Stimulated activated CD8-positive, alpha-beta memory T cell treated with anti-CD3 and anti-CD28 coated beads, Interleukin-7, amount 100 ng/mL, for 1 hour (primary cell): Measurements from ENCODE around the gene KIF13A.
"Not testable (repeated sequence)": the region's sequence is repeated elsewhere in the genome, so short reads cannot be mapped to it uniquely, and the experiment has no call there.

Experiments used
- DNase-seq, 2 donors: peaks; one replicate each; pipeline ENCODE4 v3.0.0-alpha.2; 2020; ENCODE audit warnings: low read depth in 2 of 2

The KIF13A gene

DNA sequence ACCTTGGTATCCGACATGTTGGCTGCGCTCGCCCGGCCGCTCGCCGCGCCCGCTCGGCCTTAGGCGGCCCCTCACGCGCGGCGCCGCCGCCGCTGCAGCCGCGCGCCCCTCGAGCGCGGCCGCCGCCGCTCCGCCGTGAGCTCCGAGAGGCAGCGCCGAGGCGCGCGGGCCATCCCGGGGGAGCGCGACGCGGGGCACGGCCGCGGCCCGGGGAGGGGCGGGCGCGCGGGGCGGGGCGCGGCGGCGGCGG is at the start of gene KIF13A:
TSS of gene KIF13A (minus strand) at position 189 of the 250 bp plus-strand sequence. CDS start at position 17, 172 bp downstream.
- DNase-seq, result no peak

DNA sequence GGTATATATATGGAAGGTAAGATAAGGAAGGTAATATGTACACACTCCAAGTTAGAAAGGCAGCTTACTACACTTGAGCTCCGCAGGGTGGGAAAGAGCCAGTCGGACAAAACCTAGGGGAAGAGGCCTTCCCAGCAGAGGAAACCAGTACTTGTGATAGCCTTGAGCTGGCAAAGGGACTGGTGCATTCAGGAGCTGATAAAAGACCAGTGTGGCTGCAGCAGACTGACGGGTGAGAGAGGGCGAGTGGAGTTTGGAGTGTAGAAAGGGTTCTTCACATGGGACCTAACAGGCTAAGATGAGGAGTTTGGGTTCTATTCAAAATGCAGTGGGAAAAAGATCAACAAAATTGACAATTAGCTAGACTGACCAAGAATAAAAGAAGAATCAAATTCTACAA is 49.3 kb upstream of the KIF13A start:
- DNase-seq, result no peak

DNA sequence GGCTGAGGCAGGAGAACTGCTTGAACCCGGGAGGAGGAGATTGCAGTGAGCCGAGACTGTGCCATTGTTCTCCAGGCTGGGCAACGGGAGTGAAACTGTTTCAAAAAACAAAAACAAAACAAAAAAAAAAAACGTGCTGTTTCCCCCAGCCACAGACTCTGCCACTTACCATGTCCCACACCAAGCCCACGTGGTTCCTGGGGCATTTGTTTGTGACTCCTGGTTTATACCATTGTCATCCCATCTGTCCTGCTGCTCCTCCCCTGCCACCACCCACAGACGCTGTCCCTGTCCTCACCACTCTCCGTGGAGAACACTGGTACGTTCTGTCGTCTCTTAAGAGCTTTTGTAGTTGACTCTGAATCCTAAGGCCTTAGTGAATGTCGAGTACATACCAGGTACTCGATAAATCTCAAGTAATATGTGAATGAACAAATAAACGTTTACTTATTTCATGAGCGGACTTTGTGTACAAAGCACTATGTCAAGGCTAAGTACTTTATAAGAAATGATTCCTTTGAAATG is 48.0 kb upstream of the KIF13A start:
- DNase-seq, result no peak

DNA sequence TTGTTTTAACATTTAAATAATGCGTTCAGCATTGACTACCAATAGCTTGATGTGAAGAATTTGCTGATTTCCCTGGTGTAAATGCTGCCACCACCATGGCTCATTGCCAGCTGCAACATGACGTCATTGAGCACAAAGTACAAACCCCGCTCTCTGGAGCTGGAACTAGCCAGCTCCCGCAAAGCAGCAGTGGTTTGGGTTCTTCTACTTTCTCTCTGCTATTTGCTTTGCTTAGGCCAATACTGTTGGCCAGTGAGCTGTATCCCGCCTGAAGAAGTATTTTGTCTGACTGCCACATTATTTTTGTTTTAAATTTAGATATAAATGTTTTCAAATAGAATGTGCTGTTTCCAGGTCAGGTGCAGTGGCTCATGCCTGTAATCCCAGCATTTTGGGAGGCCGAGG is 47.4 kb upstream of the KIF13A start:
- no peak for DNase-seq

DNA sequence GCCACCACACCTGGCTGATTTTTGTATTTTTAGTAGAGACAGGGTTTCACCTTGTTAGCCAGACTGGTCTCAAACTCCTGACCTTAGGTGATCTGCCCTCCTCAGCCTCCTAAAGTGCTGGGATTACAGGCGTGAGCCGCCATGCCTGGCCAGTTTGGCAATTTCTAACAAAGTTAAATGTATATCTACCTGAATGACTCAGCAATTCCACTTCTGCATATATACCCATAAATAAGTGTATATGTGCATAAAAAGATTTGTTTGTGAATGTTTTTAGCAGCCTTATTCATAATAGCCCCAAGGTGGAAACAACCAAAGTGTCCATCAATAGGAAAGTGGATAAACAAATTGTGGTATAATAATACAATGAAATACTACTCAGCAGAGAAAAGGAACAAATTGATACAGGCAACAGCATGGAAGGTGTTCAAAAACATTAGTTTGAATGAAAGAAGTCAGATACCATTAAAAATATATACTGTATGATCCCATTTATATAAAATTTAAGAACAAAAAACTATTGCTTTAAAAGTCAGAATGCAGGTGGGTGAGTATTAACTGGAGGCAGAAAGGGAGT is 44.3 kb upstream of the KIF13A start:
- DNase-seq, result no peak

DNA sequence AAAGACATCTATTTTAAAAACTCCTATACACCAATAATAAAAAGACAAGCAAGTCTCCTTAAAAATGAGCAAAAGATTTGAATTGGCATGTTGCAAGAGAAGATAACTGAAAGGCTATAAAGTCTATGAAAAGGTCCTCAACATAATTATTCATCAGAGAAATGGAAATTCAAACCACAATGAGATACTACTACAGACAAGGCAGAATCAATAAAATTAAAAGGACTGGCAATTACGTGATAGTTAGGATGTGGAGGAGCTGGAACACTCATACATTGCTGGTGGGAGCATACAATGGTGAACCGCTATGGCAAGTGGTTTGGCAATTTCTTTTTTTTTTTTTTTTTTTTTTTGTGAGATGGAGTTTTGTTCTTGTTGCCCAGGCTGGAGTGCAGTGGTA is 43.8 kb upstream of the KIF13A start:
- no peak for DNase-seq

DNA sequence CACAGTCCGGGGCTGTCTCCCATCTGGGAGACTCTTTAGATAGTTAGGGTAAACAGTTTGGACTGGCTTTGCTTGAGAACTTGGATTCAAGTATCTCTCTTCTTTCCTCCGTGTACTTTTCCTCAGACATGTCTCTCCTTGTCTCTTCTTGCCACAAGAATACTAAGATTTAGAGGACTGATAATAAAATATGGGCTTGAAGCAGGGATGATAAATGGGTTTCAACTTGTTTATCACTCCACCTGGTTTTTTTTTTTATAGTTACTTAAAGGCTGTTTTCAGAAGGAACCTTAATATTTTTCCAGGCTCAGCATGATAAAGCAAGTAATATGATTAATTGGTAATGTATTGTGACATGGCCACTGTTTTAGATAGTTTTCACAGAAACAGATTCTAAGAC is 40.9 kb upstream of the KIF13A start:
- no peak for DNase-seq

DNA sequence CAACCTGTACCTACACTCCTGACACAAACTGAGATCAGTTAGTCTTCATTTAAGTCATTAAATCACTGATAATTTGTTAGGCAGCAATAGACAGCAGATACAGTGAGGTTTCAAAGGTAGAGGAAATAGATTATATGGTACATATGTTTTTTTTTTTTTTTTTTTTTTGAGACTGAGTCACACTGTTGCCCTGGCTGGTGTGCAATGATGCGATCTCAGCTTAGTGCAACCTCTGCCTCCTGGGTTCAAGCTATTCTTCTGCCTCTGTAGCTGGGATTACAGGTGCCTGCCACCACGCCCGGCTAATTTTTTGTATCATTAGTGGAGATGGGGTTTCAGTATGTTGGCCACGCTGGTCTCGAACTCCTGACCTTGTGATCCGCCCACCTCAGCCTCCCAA is 38.2 kb upstream of the KIF13A start:
- DNase-seq, result no peak

DNA sequence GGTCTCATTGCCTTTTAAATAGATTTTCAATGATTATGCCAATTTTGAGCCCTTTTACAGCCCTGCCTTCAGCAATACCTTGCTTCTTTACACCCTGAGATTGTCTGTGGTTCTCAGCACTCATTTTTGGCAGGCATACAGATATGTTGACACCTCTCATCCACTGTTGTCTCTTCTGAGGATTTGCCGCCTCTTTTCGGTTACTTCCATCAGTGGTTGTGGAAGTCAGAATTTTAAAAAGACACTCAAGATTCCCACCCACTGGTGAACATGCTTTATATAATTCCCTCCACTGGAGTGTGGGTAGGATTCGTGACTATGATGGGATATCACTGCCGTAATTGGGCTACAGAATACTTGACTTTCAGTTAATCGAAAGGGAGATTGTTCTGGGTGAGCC is 37.4 kb upstream of the KIF13A start:
- no peak for DNase-seq

DNA sequence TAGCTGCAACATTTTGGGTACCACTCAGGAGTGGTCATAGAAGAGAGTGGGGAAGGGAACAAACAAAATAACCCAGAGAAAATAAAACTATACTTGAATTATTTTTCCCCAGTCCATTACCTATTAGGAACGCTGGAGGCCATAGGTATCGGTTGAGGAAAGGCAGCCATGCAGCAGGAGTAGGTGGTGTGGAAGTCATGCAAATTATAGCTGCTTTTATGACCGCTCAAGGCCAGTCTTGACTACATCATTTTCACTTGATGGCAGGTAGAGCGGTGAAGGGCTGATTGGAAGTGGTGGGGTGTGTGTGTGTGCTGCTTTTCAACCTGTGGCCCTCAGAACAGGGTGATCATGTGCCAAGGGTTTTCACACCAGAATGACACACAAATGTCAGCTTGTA is 36.5 kb upstream of the KIF13A start:
- no peak for DNase-seq

DNA sequence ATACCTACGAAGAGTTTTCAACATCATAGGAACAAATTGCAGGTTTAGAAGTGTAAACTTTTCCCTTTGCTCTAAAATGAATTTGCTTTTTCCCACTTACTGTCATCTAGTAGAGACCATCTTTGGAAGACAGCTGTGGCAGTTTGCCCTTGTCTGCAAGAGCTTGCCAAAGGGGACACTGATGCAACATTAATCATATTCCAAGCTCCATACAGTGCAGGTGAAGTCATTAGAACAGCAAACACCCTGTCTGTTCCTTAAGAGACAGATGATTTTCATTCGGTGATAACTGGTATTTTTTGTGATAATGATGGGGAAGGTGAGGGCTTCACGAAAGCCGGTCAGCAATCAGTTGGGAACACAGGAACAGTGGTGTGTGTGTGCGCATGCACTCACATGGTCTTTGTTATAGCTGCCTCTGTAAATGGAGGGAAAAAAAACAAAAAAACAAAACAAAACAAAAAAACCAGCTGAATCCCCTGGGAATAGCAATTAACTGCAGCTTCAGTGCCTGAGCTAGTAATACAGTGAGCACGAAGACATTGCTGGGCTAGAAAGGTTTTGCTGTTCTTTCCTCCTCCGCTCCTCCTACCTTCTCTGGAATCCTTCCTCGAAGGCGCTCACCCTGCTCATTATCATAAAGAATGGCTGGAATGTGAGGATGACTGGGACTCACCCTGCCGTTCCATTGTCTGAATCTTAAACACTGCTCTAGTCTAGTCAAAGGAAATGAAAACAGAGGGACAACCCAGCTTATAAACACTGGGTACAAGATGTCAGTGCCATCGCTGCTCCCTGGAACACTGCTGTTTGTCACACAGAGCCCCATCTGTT is 35.2 kb upstream of the KIF13A start:
- no peak for DNase-seq

DNA sequence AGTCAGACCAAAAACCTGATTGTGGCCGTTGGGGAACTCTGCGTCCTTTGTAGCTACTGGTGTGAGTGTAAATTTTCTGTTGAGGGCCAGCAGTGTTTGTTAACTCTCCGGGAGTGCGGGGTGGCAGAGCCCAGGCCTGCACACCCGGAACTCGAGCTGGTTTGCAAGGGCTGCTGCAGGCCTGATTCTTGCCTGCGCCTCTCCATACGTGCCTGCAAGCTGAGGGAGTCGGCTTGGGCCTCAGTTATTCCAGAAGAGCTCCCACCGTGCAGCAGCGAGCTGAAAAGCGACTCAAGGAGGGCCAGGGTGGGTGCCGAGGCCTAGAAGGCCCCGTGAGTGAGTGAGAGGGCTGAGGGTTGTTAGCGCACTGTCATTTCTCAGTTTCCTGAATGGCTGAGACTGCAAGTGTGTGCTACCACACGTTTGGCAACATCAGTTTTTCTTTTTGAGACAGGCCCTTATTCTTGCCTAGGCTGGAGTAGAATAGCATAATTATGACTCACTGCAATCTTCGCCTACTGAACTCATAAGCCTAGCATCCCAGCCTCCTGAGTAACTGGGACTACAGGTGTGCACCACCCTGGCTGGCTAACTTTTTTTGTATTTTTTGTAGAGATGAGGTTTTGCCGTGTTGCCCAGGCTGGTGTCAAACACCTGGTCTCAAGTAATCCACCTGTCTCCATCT is 33.9 kb upstream of the KIF13A start:
- DNase-seq, result no peak

DNA sequence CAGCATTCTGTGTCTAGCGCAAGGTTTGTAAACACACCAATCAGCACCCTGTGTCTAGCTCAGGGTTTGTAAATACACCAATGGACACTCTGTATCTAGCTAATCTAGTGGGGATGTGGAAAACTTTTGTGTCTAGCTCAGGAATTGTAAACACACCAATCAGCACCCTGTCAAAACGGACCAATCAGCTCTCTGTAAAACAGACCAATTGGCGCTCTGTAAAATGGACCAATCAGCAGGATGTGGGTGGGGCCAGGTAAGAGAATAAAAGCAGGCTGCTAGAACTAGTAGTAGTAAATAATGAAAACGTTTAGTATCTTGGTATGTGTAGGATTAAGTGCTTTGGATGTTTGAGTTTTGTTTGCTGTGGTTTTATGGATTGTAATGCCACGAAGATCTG is 33.1 kb upstream of the KIF13A start:
- not testable (repeated sequence) for DNase-seq

DNA sequence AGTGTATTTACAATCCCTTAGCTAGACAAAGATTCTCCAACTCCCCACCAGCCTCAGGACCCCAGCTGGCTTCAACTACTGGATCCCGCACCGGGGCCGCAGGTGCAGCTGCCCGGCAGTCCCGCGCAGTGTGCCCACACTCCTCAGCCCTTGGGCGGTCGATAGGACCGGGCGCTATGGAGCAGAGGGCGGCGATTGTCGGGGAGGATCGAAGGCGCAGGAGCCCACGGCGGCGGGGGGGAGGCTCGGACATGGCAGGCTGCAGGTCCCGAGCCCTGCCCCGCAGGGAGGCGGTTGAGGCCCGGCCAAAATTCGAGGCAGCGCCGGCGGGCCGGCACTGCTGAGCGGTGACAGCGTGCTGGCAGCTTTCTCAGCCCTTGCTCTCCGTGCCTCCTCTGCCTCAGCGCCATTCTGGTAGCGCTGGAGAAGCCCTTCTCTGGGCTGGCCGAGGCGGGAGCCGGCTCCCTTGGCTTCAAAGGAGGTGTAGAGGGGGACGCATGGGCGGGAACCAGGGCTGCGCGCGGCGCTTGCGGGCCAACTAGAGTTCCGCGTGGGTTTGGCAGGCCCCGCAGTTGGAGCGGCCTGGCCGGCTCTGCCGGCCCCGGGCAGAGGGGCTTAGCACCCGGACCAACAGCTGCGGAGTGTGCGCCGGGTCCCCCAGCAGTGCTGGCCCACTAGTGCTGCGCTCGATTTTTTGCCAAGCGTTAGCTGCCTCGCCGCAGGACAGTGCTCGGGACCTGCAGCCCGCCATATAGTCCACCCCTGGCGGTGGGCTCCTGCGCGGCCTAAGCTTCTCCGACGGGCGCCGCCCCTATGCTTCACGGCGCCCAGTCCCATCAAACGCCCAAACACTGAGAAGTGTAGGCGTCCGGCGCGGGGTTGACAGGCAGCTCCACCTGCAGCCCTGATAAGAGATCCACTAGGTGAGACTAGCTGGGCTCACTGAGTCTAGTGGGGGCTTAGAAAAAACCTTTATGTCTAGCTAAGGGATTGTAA is 32.4 kb upstream of the KIF13A start:
- DNase-seq, result no peak

DNA sequence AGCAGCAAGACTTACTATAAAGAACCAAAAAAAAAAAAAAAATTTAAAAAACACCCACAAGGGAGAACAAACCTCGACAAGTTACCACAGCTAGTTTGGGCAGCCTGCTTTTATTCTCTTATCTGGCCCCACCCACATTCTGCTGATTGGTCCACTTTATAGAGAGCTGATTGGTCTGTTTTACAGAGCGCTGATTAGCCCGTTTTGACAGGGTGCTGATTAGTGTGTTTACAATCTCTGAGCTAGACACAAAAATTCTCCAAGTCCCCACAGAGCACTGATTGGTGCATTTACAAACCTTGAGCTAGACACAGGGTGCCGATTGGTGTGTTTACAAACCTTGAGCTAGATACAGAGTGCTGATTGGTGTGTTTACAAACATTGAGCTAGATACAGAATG is 31.7 kb upstream of the KIF13A start:
- DNase-seq, result not testable (repeated sequence)

DNA sequence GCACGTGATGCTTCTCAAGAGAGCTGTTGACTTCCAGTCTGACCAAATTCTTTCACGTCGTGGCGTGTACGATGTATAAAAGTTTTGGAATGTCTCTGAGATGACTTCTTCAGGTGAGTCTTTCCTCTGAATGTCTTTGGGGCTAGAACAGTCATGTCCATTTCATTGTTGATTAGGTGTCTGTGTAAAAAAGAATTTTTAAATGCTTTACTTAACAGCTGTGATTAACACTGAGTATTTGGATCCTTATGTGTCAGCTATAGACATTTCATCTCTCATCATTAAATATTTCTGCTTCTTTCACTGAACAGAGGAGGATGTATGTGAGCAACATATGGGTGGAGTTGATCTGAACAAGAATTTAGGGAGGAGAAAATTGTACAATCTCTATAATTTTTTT is 29.3 kb upstream of the KIF13A start:
- DNase-seq, result no peak

DNA sequence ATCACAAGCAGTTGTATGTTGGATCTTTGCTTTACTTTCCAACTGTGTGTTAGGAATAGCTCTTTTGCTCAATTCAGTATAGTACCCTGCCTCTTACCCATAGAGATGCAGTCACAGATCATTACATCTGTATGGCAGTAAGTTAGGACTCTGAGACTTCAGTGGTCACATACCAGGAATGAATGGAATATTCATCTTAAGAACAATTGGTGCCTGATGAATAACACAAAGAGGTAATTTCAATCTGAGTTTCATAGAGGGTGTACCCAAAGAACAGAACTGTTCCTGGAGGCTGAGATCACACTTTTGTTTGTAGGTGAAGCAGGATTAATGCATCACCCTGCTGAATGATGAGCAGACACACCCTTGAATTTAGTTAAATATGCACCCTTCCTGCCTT is 28.7 kb upstream of the KIF13A start:
- DNase-seq, result no peak

DNA sequence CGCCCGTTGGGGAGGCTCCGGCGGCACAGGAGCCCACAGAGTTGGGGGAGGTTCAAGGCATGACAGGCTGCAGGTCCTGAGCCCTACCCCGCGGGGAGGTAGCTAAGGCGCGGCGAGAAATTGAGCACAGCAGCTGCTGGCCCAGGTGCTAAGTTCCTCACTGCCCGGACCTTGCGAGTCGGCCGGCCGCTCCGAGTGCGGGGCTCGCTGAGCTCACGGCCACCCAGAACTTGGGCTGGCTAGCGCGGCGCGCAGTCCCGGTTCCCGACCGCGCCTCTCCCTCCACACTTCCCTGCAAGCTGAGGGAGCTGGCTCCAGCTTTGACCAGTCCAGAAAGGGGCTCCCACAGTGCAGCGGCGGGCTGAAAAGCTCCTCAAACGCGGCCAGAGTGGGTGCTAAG is 23.9 kb upstream of the KIF13A start:
- no peak for DNase-seq

DNA sequence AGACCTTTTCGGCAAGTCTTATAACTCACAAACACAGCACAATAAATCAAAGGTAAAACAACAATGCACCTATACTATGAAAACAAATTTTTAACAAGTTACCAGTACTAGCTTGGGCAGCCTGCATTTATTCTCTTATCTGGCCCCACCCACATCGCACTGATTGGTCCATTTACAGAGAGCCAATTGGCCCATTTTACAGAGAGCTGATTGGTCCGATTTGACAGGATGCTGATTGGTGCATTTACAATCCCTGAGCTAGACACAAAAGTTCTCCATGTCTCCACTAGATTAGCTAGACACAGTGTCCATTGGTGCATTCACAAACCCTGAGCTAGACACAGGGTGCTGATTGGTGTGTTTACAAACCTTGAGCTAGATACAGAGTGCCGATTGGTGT is 23.1 kb upstream of the KIF13A start:
- DNase-seq, result not testable (repeated sequence)

DNA sequence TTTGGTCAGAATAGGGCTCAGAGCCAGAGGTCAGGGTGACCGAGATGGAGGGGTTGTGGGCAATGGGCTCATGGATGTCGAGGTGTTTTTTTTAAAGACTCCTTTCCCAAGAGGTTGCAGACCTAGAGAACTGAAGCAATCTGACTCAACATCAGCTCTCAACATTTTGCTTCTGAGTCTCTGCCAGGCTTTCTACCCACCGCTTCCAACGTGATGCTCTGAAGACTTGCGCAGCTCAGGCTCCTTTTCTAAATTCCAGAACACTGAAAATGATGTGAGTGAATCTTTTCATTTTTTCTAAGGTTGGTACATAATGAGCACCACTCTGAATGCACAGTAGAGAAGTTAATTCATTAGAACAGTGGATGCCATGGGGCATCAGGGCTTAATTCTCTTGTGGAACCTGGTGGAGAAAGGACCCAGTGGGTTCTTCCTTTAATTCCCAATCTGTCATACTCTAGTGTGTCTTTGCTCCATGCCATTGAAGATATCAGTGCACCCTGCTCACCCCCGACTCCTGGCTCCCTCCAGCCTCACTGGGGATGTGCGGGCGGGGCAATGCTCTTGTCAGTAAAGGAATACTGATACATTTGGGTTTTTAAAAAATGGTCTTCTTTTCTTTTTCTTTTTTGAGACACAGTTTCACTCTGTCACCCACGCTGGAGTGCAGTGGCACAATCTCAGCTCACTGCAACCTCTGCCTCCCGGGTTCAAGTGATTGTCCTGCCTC is 17.0 kb upstream of the KIF13A start:
- no peak for DNase-seq

DNA sequence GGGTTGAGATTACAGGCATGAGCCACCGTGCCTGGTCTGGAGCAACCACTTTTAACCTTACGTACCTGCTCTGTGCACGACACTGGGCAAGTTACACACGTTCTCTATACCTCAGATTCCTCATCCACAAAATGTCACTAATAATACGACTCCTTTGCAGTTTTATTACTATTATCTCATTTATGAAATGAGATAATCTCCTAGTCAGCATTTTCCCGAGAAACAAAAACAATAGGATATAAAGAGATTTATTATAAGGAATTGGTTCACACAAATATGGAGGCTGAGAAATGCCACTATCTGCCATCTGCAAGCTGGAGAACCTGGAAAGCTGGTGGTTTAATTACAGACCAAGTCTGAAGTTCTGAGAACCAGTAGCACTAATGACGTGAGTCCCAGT is 12.0 kb upstream of the KIF13A start:
- no peak for DNase-seq
